Stimulated activated CD4-positive, alpha-beta T cell treated with anti-CD3 and anti-CD28 coated beads, Interleukin-4, amount 100 ng/mL, for 4 hours (primary cell): ENCODE data around the gene MYH13.
"Not testable (repeated sequence)": the region's sequence is repeated elsewhere in the genome, so short reads cannot be mapped to it uniquely, and the experiment has no call there.

Experiments
- DNase-seq, 2 experiments: peaks; one replicate each; pipeline ENCODE4 v3.0.0-alpha.2; 2020

Gene MYH13

DNA sequence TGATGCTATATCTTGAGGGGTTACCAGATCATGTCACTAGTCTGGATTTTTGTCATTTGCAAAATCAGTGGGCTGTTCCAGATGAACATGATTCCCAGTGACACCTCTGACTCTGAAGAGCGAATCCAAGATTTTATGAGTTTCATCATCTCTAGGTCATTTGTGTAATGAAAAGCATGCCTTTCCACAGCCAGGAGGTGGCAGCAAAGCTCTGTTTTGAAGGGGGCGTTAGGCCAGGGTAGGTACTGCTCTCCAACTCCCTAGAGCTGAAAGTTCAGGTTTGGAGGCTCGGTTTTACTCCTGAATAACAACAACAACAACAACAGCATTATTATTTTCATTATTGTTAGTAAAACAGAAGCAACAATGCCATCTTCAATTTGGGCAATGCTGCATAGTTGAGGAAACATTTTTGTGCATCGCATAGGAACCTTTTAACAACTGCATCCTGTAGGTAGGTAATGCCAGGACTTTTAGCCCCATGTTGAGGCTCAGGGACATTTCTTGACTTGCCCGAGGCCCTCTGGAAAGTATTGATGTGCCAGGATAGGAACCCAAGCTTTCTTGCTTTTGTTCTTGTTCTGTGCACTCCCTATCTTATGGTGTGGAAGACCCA is 77.0 kb downstream of the MYH13 start:
- DNase-seq: no peak

DNA sequence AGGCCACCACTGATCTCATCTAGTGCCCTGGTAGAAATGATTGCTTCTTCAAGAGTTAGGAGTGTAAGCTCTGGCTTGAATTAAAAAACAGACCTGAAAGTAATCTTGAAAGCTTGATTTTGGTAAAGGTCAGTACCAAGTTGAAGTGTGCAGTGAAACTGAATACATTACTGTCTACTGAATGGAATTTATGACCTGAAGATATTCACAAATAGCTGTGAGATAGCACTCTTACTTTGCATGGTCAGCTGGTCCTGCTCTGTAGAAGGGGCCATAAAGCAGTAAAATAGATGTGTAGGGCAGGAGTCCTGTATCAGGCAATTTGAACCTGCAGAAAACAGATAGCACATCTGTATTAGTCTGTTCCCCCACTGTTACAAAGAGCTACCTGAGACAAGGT is 78.6 kb downstream of the MYH13 start:
- DNase-seq: no peak

GRCh38 chr17:10292057-10292937 is 80.5 kb downstream of the MYH13 start:
- no peak for DNase-seq

GRCh38 chr17:10291576-10291975 is 81.2 kb downstream of the MYH13 start:
- DNase-seq: not testable (repeated sequence)

DNA sequence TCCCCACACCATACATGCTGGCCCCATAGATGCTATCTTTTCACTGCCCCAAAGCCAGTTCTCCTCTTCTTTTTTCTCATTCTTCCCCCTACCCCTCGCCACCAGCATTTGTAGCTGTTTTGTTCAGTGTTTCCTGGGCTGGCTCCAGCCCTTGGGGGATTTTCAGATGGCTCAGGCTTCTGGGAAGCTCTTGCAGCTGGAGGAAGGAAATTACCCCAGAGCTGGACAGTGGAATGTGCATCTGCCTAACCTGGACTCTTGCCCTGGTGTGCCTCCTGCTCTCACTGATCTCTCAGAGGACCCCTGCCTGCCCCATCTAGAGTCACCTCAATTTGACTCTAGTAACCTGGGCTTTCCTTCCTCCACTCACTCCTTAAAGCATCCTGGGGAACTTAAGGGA is 82.8 kb downstream of the MYH13 start:
- no peak for DNase-seq

GRCh38 chr17:10286324-10286723 is 86.5 kb downstream of the MYH13 start:
- DNase-seq: no peak

GRCh38 chr17:10285896-10286295 is 86.9 kb downstream of the MYH13 start:
- DNase-seq: no peak

- DNase-seq: no peak
These were observed 92.7 kb downstream of the MYH13 start for GRCh38 chr17:10280068-10280467.

- no peak for DNase-seq
These were observed 94.6 kb downstream of the MYH13 start for GRCh38 chr17:10278218-10278617.

DNA sequence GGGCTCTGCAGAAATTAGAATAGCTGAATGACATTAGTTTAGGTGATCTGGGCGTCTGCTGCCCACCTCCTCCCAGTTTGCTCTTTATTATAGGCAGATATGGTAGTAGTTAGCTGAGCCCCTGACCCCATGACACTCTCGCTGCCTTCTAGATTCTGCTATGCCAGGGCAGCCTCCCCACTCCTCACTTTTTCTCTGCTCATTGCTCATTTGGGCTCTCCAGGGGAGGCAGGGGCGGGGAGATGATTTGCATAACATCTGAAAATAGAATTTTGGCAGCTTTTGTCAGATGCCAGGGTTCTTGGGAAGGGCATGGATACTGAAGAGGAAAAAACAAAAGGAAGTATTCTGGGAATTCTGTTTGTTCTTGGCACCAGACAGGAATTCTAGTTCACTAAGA is 96.4 kb downstream of the MYH13 start:
- DNase-seq: no peak

DNA sequence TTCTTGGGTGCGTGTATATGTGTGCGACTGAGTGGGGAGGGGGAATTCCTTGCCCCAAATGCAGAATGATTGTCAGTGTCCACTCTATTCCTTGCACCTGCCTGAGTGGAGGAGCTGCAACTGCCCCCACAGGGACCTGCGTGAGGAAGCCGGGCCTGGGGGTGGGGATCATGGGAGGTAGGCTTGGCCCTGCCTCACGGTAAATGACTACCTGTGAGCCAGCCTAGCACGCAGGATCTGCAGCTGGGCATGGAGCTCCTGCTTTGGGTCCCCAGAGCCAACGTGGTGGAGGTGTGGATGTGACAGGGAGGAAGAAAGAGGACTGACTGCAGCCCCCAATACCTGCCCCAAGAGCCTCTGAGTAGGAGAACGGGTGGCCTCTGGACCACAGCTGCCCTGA is 97.4 kb downstream of the MYH13 start:
- no peak for DNase-seq

DNA sequence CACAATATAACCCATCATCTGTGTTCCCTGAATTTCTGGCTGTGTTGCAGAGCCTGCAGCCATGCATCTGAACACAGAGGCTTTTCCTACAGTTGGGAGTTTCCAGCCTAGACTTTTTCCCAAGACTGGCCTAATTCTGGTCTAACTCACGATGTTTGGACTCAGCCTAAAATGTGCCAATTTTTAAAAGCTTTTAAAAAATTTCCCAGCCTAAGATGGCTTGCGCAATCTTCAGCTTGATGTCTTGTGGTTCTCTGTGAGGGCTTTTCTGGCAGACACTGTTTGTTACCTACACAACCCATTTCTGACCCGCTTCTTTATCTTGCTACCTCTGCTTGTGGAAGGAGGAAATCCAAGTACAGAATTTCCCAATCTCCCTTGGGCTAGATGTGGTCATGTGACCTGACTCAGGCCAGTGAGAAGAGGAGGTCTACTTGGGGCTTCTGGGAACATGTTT is 101.7 kb downstream of the MYH13 start:
- DNase-seq: no peak

DNA sequence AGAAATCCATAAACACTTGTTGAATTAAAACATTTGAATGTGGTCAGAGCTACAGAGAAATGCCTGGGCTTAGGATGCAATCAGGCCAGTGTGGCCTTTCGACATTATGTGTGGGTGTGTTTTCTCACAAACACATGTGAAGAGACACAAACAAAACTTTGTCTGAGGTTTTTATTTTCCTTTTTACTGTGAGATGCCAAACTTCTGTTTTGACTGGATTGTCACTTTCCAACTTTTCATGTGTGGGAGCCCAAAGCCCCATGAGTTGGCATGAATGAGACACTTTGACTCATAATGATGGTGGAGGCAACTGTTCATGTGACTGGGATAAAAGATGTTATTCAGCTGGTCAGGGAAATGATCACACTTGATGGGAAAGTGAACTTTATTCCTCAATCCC is 102.5 kb downstream of the MYH13 start:
- DNase-seq: no peak

GRCh38 chr17:10268005-10268404 is 104.8 kb downstream of the MYH13 start:
- DNase-seq: no peak

DNA sequence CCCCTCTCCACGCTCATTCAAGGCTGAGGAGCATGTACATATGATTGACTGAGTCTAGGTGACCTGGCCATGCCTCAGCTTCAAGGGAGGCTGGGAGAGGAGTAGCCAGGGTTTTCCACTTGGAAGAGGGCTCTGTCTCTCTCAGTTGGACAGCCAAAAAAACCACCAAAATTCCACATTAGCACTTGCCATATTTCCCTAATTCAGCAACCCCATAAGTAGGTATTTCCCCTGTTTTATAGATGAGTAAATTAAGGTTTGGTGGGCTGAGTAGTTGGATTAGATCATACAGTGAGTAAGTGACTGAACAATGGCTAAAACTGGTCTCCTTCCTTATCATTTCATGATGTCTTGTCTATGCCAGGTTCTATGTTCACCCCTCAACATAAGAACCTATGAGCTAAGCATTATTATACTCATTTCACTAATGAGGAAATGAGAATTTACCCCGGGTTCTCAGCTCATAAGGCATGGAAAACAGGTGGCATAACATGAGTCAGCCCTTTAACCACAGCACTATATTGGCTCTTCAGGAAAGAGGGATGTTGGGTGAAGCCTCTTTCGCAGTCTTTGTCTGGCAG is 106.4 kb downstream of the MYH13 start:
- no peak for DNase-seq

- no peak for DNase-seq
These were observed 107.6 kb downstream of the MYH13 start for GRCh38 chr17:10265100-10265810.

GRCh38 chr17:10264051-10264450 is 108.8 kb downstream of the MYH13 start:
- no peak for DNase-seq

DNA sequence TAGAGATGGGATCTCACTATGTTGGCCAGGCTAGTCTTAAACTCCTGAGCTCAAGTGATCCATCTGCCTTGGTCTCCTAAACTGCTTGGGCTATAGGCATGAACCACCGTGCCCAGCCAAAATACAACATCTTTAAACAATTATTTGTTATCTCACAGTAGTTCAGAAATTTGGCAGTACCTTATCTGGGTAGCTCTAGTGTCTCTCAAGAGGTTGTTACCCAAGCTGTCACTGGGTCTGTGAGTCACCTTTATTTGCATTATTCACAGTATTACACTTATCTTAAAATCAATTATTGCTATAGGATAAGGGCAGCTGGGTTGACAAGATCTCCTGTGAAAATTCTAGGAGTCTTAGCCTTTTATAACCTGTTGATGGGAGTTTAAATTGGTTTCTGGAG is 110.4 kb downstream of the MYH13 start:
- no peak for DNase-seq

- no peak for DNase-seq
These were observed 111.7 kb downstream of the MYH13 start for GRCh38 chr17:10261098-10261497.

GRCh38 chr17:10251212-10251948 is 121.4 kb downstream of the MYH13 start:
- DNase-seq: no peak
